HEK293 (cell line): ENCODE data around the gene RNASE8.

ENCODE experiments used
- CTCF ChIP-seq: fragments of 450-650 bp; formaldehyde crosslinking; IDR thresholded peaks from 2 replicates; pipeline ENCODE4 v1.5.1; 2016; ENCODE audit warnings: missing biosample characterization, missing genetic modification characterization
- PATZ1 ChIP-seq: fragments of 450-650 bp; formaldehyde crosslinking; IDR thresholded peaks from 2 replicates; pipeline ENCODE4 v1.5.1; 2016; ENCODE audit warnings: missing biosample characterization, missing genetic modification characterization
- ZBTB49 ChIP-seq: fragments of 450-650 bp; formaldehyde crosslinking; IDR thresholded peaks from 2 replicates; pipeline ENCODE4 v1.5.1; 2016; ENCODE audit warnings: missing biosample characterization, missing genetic modification characterization, low read depth
- ZNF23 ChIP-seq: fragments of 450-650 bp; formaldehyde crosslinking; IDR thresholded peaks from 2 replicates; pipeline ENCODE4 v1.5.1; 2016; ENCODE audit warnings: missing biosample characterization, missing genetic modification characterization, borderline replicate concordance
- ZNF354C ChIP-seq: fragments of 450-650 bp; formaldehyde crosslinking; IDR thresholded peaks from 2 replicates; pipeline ENCODE4 v1.5.1; 2016; ENCODE audit warnings: missing biosample characterization, missing genetic modification characterization, low read depth, borderline replicate concordance
- ZNF423 ChIP-seq: fragments of 450-650 bp; formaldehyde crosslinking; IDR thresholded peaks from 2 replicates; pipeline ENCODE4 v1.5.1; 2016; ENCODE audit warnings: missing biosample characterization, missing genetic modification characterization

GRCh38 chr14:21098076-21098891 is 40.7 kb downstream of the RNASE8 start, which contains the start of gene ZNF219:
- TF ChIP-seq CTCF (tag by site-specific recombination) (no peak), ZNF23 (tag by site-specific recombination) (no peak), ZNF354C (no peak), ZNF423 (tag by site-specific recombination) (no peak), ZBTB49 (tag by site-specific recombination) (no peak), PATZ1 (tag by site-specific recombination) (peak; percentile 75)
